Measurements from ENCODE around the gene PSMA3.
"Not testable (repeated sequence)": the region's sequence is repeated elsewhere in the genome, so short reads cannot be mapped to it uniquely, and the experiment has no call there.

The PSMA3 gene

GRCh38 chr14:58244556-58245387 lies at the start of gene PSMA3:
PSMA3 (plus strand) TSS chr14:58244843; CDS start chr14:58244921, 78 bp downstream.
- peak; percentile 95 for DNase-seq (ENCODE audit: low read depth)

- no peak for DNase-seq (ENCODE audit: low read depth)
Measured at GRCh38 chr14:58196198-58196597, 48.4 kb upstream of the PSMA3 start.

GRCh38 chr14:58198086-58198485 lies 46.6 kb upstream of the PSMA3 start:
- no peak for DNase-seq (ENCODE audit: low read depth)

- peak; percentile 85 for DNase-seq (ENCODE audit: low read depth)
Measured at GRCh38 chr14:58199726-58200479, 44.7 kb upstream of the PSMA3 start, which contains the start of gene ACTR10. ACTR10 (plus strand) TSS chr14:58200149; CDS start chr14:58200218, 69 bp downstream.

- DNase-seq (ENCODE audit: low read depth), result no peak
Measured at GRCh38 chr14:58200480-58200841, 44.2 kb upstream of the PSMA3 start.

GRCh38 chr14:58200846-58201245 lies 43.8 kb upstream of the PSMA3 start:
- DNase-seq (ENCODE audit: low read depth), result no peak

GRCh38 chr14:58213176-58213575 lies 31.5 kb upstream of the PSMA3 start:
- DNase-seq (ENCODE audit: low read depth), result no peak

GRCh38 chr14:58215191-58215914 lies 29.3 kb upstream of the PSMA3 start:
- no peak for DNase-seq (ENCODE audit: low read depth)

- DNase-seq (ENCODE audit: low read depth), result no peak
Measured at GRCh38 chr14:58216544-58216943, 28.1 kb upstream of the PSMA3 start.

GRCh38 chr14:58227096-58227819 lies 17.4 kb upstream of the PSMA3 start:
- no peak for DNase-seq (ENCODE audit: low read depth)

- DNase-seq (ENCODE audit: low read depth), result no peak
Measured at GRCh38 chr14:58238252-58239243, 6.1 kb upstream of the PSMA3 start.

GRCh38 chr14:58239244-58240195 lies 5.1 kb upstream of the PSMA3 start:
- peak; percentile 71 for DNase-seq (ENCODE audit: low read depth)

GRCh38 chr14:58243790-58244555 lies 670 bp upstream of the PSMA3 start:
- DNase-seq (ENCODE audit: low read depth), result no peak

GRCh38 chr14:58245562-58245961 lies 919 bp downstream of the PSMA3 start:
- no peak for DNase-seq (ENCODE audit: low read depth)

- DNase-seq (ENCODE audit: low read depth), result no peak
Measured at GRCh38 chr14:58249611-58250010, 5.0 kb downstream of the PSMA3 start.

GRCh38 chr14:58258156-58258555 lies 13.5 kb downstream of the PSMA3 start:
- no peak for DNase-seq (ENCODE audit: low read depth)

GRCh38 chr14:58262005-58262404 lies 17.4 kb downstream of the PSMA3 start:
- not testable (repeated sequence) for DNase-seq (ENCODE audit: low read depth)

GRCh38 chr14:58265401-58265800 lies 20.8 kb downstream of the PSMA3 start:
- no peak for DNase-seq (ENCODE audit: low read depth)

GRCh38 chr14:58270628-58271027 lies 26.0 kb downstream of the PSMA3 start:
- DNase-seq (ENCODE audit: low read depth), result no peak

Data from activated T-helper 9 cell treated with anti-CD3 and anti-CD28 coated beads, Interleukin-2, amount 50 U/mL, for 16 hours (primary cell).